ENCODE results near the gene TEDDM1.

DNA sequence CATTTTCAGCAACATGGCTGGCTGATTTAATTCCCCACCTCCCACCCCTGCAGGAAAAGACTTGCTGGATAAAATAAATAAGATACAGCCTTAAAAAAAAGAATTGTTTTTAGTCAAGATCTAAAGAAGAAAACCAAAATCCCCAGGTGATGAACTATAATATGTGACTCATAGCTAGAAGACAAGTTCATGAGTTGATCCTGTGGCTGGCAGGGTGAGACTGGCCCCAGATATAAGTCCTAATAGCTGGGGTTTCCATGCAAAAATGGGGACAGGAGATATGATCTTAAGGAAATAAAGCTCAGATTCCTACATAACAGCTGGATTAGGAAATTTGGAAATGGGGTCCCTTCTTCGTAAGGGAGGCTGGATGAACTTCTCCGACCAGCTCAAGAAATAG lies 27.6 kb upstream of the TEDDM1 start:
- no peak for TF ChIP-seq CTCF (IDR thresholded peaks at IDR 0.05; ENCODE audit: low read length)
- no peak for TF ChIP-seq EZH2 (IDR thresholded peaks at IDR 0.05; ENCODE audit: borderline replicate concordance, low read length)
